Embryonic facial prominence (tissue), 1 donor: ENCODE data around the gene PSME3.
A peak's percentile ranks its signal among the peaks of the same experiment; 100 is the strongest.
"Not testable (repeated sequence)": the region's sequence is repeated elsewhere in the genome, so short reads cannot be mapped to it uniquely, and the experiment has no call there.

Experiments used
- DNase-seq: peaks from one replicate; pipeline ENCODE4 v3.0.0-alpha.2; 2016; ENCODE audit errors: extremely low spot score

Gene PSME3

GRCh38 chr17:42877037-42877436 lies 43.8 kb downstream of the PSME3 start:
- DNase-seq: no peak

GRCh38 chr17:42878123-42878880 lies 45.1 kb downstream of the PSME3 start:
- no peak for DNase-seq

- DNase-seq: no peak
These were observed 45.9 kb downstream of the PSME3 start for GRCh38 chr17:42878924-42879595.

- no peak for DNase-seq
These were observed 46.4 kb downstream of the PSME3 start for GRCh38 chr17:42879596-42879985.

GRCh38 chr17:42880776-42881310 lies 47.6 kb downstream of the PSME3 start:
- DNase-seq: no peak

GRCh38 chr17:42881706-42882105 lies 48.5 kb downstream of the PSME3 start:
- DNase-seq: not testable (repeated sequence)

GRCh38 chr17:42882166-42882565 lies 49.0 kb downstream of the PSME3 start:
- DNase-seq: no peak

- DNase-seq: no peak
These were observed 50.8 kb downstream of the PSME3 start for GRCh38 chr17:42883802-42884558.

- not testable (repeated sequence) for DNase-seq
These were observed 52.6 kb downstream of the PSME3 start for GRCh38 chr17:42885806-42886205.

GRCh38 chr17:42886283-42887176 lies 53.3 kb downstream of the PSME3 start:
- no peak for DNase-seq

GRCh38 chr17:42889809-42890208 lies 56.6 kb downstream of the PSME3 start:
- no peak for DNase-seq

GRCh38 chr17:42891539-42892152 lies 58.4 kb downstream of the PSME3 start:
- no peak for DNase-seq

GRCh38 chr17:42893359-42893758 lies 60.2 kb downstream of the PSME3 start:
- DNase-seq: peak; percentile 19
